Stimulated activated CD8-positive, alpha-beta memory T cell treated with anti-CD3 and anti-CD28 coated beads, Interleukin-4, amount 100 ng/mL, for 4 hours (primary cell): ENCODE measurements around the gene ENOX1.

Experiments
- DNase-seq, 2 donors: peaks; one replicate each; pipeline ENCODE4 v3.0.0-alpha.2; 2020; ENCODE audit warnings: low read depth in 2 of 2, low spot score in 1 of 2

Gene ENOX1

GRCh38 chr13:43555667-43556066 lies 231.1 kb downstream of the ENOX1 start:
- DNase-seq = no peak

- DNase-seq = no peak
Measured at GRCh38 chr13:43551897-43552456, 234.8 kb downstream of the ENOX1 start.

GRCh38 chr13:43546816-43547215 lies 240.0 kb downstream of the ENOX1 start:
- DNase-seq = no peak

GRCh38 chr13:43546251-43546650 lies 240.5 kb downstream of the ENOX1 start:
- no peak for DNase-seq

- no peak for DNase-seq
Measured at GRCh38 chr13:43545317-43545874, 241.4 kb downstream of the ENOX1 start.

GRCh38 chr13:43544631-43545030 lies 242.1 kb downstream of the ENOX1 start:
- no peak for DNase-seq

- no peak for DNase-seq
Measured at GRCh38 chr13:43544011-43544410, 242.8 kb downstream of the ENOX1 start.

- DNase-seq = no peak
Measured at GRCh38 chr13:43543331-43543730, 243.4 kb downstream of the ENOX1 start.

GRCh38 chr13:43537124-43537523 lies 249.6 kb downstream of the ENOX1 start:
- no peak for DNase-seq

- DNase-seq = no peak
Measured at GRCh38 chr13:43529796-43530195, 257.0 kb downstream of the ENOX1 start.

GRCh38 chr13:43528992-43529391 lies 257.8 kb downstream of the ENOX1 start:
- DNase-seq = no peak

- no peak for DNase-seq
Measured at GRCh38 chr13:43522788-43523187, 264.0 kb downstream of the ENOX1 start.

- DNase-seq = no peak
Measured at GRCh38 chr13:43520351-43520750, 266.4 kb downstream of the ENOX1 start.

GRCh38 chr13:43518833-43519232 lies 267.9 kb downstream of the ENOX1 start:
- no peak for DNase-seq

GRCh38 chr13:43516401-43516833 lies 270.4 kb downstream of the ENOX1 start:
- no peak for DNase-seq

- no peak for DNase-seq
Measured at GRCh38 chr13:43515531-43515930, 271.2 kb downstream of the ENOX1 start.

GRCh38 chr13:43514311-43514710 lies 272.5 kb downstream of the ENOX1 start:
- no peak for DNase-seq

- DNase-seq = no peak
Measured at GRCh38 chr13:43512221-43512620, 274.6 kb downstream of the ENOX1 start.

GRCh38 chr13:43510956-43511901 lies 275.5 kb downstream of the ENOX1 start:
- no peak for DNase-seq

- no peak for DNase-seq
Measured at GRCh38 chr13:43495732-43496131, 291.0 kb downstream of the ENOX1 start.

- no peak for DNase-seq
Measured at GRCh38 chr13:43494206-43494605, 292.6 kb downstream of the ENOX1 start.

- DNase-seq = no peak
Measured at GRCh38 chr13:43493496-43494000, 293.2 kb downstream of the ENOX1 start.
